ENCODE results near the gene HOXA3. TPM values are rescaled to one million over a fixed set of nuclear protein-coding genes. Genes with fewer than 3 reads are reported as not detected.

The HOXA3 gene
- total RNA-seq, 1 experiment from 2014 or later: not detected

DNA sequence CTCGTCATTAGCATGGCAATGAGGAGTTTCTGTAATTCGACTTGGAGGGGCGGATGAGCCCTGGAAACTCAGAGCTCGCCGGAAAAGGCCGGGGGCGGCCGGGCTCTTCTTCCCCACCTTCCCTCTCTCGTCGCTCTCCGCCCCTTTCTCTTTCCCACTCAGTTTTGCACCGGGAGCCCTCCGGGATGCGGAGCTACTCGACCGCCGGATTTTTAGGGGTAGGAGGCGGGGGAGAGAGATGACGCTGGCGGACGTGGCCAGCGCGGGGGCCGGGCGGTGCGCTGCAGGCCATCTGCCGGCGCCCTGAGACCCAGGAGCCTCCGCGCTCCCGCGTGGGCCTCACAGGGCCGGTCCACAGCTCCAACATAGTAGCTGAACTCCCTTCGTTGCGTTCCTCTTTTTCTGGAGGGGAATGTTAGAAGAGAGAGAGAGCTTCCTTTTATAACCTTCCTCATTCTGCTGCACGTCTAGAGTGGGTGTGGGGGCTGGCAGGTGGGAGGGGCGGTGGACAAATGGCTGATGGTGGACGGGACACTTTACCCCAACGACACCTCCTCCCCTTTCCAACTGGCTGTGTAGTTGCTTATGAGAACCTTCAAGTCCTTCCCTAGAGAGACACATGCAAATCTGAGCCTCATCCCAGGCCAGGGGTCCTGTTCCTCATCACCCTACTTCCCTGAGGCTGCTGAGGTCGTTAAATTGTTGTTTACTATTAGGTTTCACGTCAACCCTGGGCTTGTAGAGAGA is 55.4 kb downstream of the HOXA3 start:
- peaks cover 100% of the 10 kb centered on the region for H3K27me3 Mint-ChIP-seq (ENCODE audit: low read depth)
- peaks cover 69% of the 10 kb centered on the region for H3K4me1 Mint-ChIP-seq
- POLR2A ChIA-PET: interaction anchor here (0.6 to 0.9 kb wide), 2 partner anchors 61 to 64 kb away, joined by 3 to 4 read pairs; no protein-coding TSS in a partner anchor
- H3K9me3 Mint-ChIP-seq: no peaks in the 10 kb centered on the region
- peaks cover 6% of the 10 kb centered on the region for H3K36me3 Mint-ChIP-seq
- DNase-seq (ENCODE audit: low spot score) (no peak), ATAC-seq (no peak)
- H3K27ac Mint-ChIP-seq: no peak overlapping the region
- TF ChIP-seq NFATC4 (CRISPR knock-in tag; IDR thresholded peaks at IDR 0.05): no peak
- TF ChIP-seq HMGA2 (CRISPR knock-in tag; IDR thresholded peaks at IDR 0.05): no peak
- TF ChIP-seq, protein P1, sequence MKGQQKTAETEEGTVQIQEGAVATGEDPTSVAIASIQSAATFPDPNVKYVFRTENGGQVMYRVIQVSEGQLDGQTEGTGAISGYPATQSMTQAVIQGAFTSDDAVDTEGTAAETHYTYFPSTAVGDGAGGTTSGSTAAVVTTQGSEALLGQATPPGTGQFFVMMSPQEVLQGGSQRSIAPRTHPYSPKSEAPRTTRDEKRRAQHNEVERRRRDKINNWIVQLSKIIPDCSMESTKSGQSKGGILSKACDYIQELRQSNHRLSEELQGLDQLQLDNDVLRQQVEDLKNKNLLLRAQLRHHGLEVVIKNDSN (CRISPR knock-in tag; IDR thresholded peaks at IDR 0.05): no peak
- TF ChIP-seq ZNF396 (CRISPR knock-in tag; IDR thresholded peaks at IDR 0.05; ENCODE audit: borderline replicate concordance): no peak
- TF ChIP-seq SMAD4 (CRISPR knock-in tag; IDR thresholded peaks at IDR 0.05): no peak
- TF ChIP-seq, protein P2, sequence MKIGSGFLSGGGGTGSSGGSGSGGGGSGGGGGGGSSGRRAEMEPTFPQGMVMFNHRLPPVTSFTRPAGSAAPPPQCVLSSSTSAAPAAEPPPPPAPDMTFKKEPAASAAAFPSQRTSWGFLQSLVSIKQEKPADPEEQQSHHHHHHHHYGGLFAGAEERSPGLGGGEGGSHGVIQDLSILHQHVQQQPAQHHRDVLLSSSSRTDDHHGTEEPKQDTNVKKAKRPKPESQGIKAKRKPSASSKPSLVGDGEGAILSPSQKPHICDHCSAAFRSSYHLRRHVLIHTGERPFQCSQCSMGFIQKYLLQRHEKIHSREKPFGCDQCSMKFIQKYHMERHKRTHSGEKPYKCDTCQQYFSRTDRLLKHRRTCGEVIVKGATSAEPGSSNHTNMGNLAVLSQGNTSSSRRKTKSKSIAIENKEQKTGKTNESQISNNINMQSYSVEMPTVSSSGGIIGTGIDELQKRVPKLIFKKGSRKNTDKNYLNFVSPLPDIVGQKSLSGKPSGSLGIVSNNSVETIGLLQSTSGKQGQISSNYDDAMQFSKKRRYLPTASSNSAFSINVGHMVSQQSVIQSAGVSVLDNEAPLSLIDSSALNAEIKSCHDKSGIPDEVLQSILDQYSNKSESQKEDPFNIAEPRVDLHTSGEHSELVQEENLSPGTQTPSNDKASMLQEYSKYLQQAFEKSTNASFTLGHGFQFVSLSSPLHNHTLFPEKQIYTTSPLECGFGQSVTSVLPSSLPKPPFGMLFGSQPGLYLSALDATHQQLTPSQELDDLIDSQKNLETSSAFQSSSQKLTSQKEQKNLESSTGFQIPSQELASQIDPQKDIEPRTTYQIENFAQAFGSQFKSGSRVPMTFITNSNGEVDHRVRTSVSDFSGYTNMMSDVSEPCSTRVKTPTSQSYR (CRISPR knock-in tag; IDR thresholded peaks at IDR 0.05): no peak
- TF ChIP-seq NR3C1 (CRISPR knock-in tag; conservative IDR thresholded peaks at IDR 0.05; ENCODE audit: low read depth): no peak
- TF ChIP-seq SP1 (CRISPR knock-in tag; conservative IDR thresholded peaks at IDR 0.05): 0 out of 2 replicates have a peak, but pooled peaks have one; percentile 4
- no peak for TF ChIP-seq CTCF (IDR thresholded peaks at IDR 0.05)
- peak overlapping the region; percentile 76 for H3K4me3 Mint-ChIP-seq
- CTCF ChIA-PET: interaction anchor here (0.8 to 2.7 kb wide), 10 partner anchors 14 to 239 kb away, joined by 3 to 10 read pairs (median 4); partner anchors contain the start of genes HOXA5 and SKAP2

DNA sequence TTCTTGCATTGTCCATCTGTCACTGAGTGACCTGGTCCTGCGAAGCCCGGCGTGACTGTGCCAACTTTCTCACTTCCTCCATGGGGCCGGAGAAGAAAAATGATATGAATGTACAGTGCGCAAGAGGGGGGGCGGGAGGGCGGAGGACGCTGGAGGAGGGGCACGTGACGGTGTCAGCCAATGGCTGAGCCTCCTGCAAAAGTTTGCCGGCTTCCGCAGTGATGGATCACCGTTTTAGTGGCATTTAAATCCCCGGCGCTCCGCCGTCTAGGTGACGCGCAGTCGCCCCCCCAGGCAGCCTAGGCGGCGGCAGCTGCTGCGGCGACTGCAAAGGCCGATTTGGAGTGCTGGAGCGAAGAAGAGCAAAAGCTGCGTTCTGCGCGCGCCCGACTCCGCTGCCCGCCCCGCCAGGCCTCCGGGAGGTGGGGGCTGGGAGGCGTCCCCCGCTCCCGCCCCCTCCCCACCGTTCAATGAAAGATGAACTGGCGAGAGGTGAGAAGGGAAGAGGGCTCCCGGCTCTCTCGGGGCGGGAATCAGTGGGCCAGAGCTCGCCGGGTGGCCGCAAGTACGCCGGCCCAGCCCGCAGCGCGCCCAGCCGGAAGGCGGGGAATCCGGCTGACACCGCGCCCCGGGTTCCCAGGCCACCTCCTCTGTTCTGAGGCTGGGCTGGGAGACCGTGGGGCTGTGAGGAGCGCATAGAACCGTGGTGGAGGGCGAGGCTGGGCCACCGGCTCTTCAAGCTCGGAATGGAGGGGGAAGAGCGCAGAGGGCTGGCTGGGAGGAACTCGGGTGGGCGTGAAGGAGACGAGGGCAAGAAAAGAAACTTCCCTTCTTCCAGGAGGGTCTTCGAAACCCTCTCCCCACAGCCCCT is 56.3 kb downstream of the HOXA3 start, which contains the start of gene HOXA1:
HOXA1 (minus strand) TSS at position 104 of the 871 bp plus-strand sequence; CDS start at position 16, 88 bp downstream.
- ATAC-seq (peak; percentile 44), DNase-seq (ENCODE audit: low spot score) (peak; percentile 71)
- Mint-ChIP-seq H3K36me3 (peaks cover 6% of the 10 kb centered on the region), H3K27ac (no peak within 1 kb of the TSS), H3K4me1 (peaks cover 69% of the 10 kb centered on the region), H3K27me3 (ENCODE audit: low read depth) (peaks cover 100% of the 10 kb centered on the region), H3K9me3 (no peaks in the 10 kb centered on the region), H3K4me3 (peak within 1 kb of the TSS; percentile 76)
- TF ChIP-seq SP1 (CRISPR knock-in tag; conservative IDR thresholded peaks at IDR 0.05) (0 out of 2 replicates have a peak, but pooled peaks have one; percentile 6), NFYB (CRISPR knock-in tag; conservative IDR thresholded peaks at IDR 0.05; ENCODE audit: low read depth) (peak; percentile 37; the same call in 1 of the 2 replicates), MYBL2 (CRISPR knock-in tag; IDR thresholded peaks at IDR 0.05) (no peak), CREB1 (CRISPR knock-in tag; IDR thresholded peaks at IDR 0.05) (no peak), USF2 (CRISPR knock-in tag; IDR thresholded peaks at IDR 0.05) (peak; percentile 92)
- TF ChIP-seq, protein P1 (CRISPR knock-in tag; IDR thresholded peaks at IDR 0.05): peak; percentile 90
- CTCF ChIA-PET: interaction anchor here (0.8 to 2.7 kb wide), 10 partner anchors 14 to 238 kb away, joined by 3 to 10 read pairs (median 4); partner anchors contain the start of genes HOXA5 and SKAP2
- POLR2A ChIA-PET: interaction anchor here (0.9 kb wide), 1 partner anchor 65 kb away, joined by 4 read pairs; no protein-coding TSS in a partner anchor

Measured in WTC11 (cell line).